HL-60 (cell line): ENCODE data around the gene CLIC4.

Experiments
- CTCF ChIP-seq: IDR thresholded peaks from one replicate; pipeline ENCODE4 v1.5.1; 2011; ENCODE audit warnings: low read length, control low read depth, inconsistent platforms; ENCODE audit not compliant: insufficient read depth
- POLR2AphosphoS5 ChIP-seq: IDR thresholded peaks from 2 replicates; pipeline ENCODE4 v1.6.1; 2012; ENCODE audit warnings: low read depth
- REST ChIP-seq: IDR thresholded peaks from 2 replicates; pipeline ENCODE4 v1.6.1; 2012; ENCODE audit warnings: low read depth; ENCODE audit not compliant: insufficient replicate concordance

- TF ChIP-seq CTCF = no peak
- TF ChIP-seq REST = no peak
- no peak for TF ChIP-seq POLR2AphosphoS5
Observed at GRCh38 chr1:24764439-24764838, 19.2 kb downstream of the CLIC4 start.
